Loucy (cell line): ENCODE data around the gene CALN1.

Experiments
- H2AFZ ChIP-seq: fragments of 200-600 bp; sonication (generic); 2 replicates; pipeline ENCODE4 v1.6.0; 2016; ENCODE audit warnings: antibody characterized with exemption, mild to moderate bottlenecking, low read length, moderate library complexity
- H3F3A ChIP-seq: fragments of 200-600 bp; 2 replicates; pipeline ENCODE4 v1.6.0; 2016; ENCODE audit warnings: antibody characterized with exemption, low read depth, mild to moderate bottlenecking
- H3K27me3 ChIP-seq: fragments of 200-600 bp; sonication (generic); 2 replicates; pipeline ENCODE4 v1.6.1; 2014; ENCODE audit warnings: low read length, mild to moderate bottlenecking; ENCODE audit not compliant: insufficient read depth, poor library complexity, severe bottlenecking
- H3K36me3 ChIP-seq: fragments of 200-600 bp; sonication (generic); 2 replicates; pipeline ENCODE4 v1.6.1; 2016; ENCODE audit warnings: low read length; ENCODE audit not compliant: insufficient read depth
- H3K4me1 ChIP-seq: fragments of 200-600 bp; sonication (generic); 2 replicates; pipeline ENCODE4 v1.5.1; 2014; ENCODE audit warnings: low read length, mild to moderate bottlenecking; ENCODE audit not compliant: insufficient read depth, poor library complexity, severe bottlenecking
- H3K4me2 ChIP-seq: fragments of 200-600 bp; sonication (generic); 2 replicates; pipeline ENCODE4 v1.6.0; 2014; ENCODE audit warnings: antibody characterized with exemption, low read length, low read depth, mild to moderate bottlenecking; ENCODE audit not compliant: poor library complexity, severe bottlenecking
- H3K4me3 ChIP-seq: fragments of 200-600 bp; sonication (generic); 2 replicates; pipeline ENCODE4 v1.5.1; 2014; ENCODE audit warnings: low read length, mild to moderate bottlenecking, mixed read lengths; ENCODE audit not compliant: poor library complexity, severe bottlenecking
- H3K79me2 ChIP-seq: fragments of 200-600 bp; sonication (generic); 2 replicates; pipeline ENCODE4 v1.6.1; 2014; ENCODE audit warnings: low read length; ENCODE audit not compliant: insufficient read depth
- H3K9ac ChIP-seq: fragments of 200-600 bp; sonication (generic); 2 replicates; pipeline ENCODE4 v1.6.0; 2014; ENCODE audit warnings: mild to moderate bottlenecking, low read depth, low read length, moderate library complexity; ENCODE audit not compliant: poor library complexity, severe bottlenecking
- H3K9me2 ChIP-seq: fragments of 200-600 bp; sonication (generic); replicated peaks from 2 replicates; pipeline ENCODE4 v1.6.1; 2016; ENCODE audit warnings: low read depth, low read length, mixed read lengths
- H3K9me3 ChIP-seq: fragments of 200-600 bp; sonication (generic); 2 replicates; pipeline ENCODE4 v1.6.1; 2014; ENCODE audit warnings: mild to moderate bottlenecking, antibody characterized with exemption, low read length, low read depth; ENCODE audit not compliant: insufficient read depth
- H4K20me1 ChIP-seq: fragments of 200-600 bp; sonication (generic); 2 replicates; pipeline ENCODE4 v1.6.0; 2014; ENCODE audit warnings: antibody characterized with exemption, low read length, mild to moderate bottlenecking; ENCODE audit not compliant: insufficient read depth, poor library complexity, severe bottlenecking
- CTCF ChIP-seq: fragments of 200-600 bp; sonication (generic); conservative IDR thresholded peaks from 2 replicates; pipeline ENCODE4 v1.5.1; 2014; ENCODE audit warnings: mild to moderate bottlenecking, antibody characterized with exemption, low read length
- EZH2phosphoT487 ChIP-seq: fragments of 200-600 bp; IDR thresholded peaks from 2 replicates; pipeline ENCODE4 v1.6.1; 2018; ENCODE audit warnings: antibody characterized with exemption, mild to moderate bottlenecking, moderate library complexity, borderline replicate concordance

Gene CALN1

DNA sequence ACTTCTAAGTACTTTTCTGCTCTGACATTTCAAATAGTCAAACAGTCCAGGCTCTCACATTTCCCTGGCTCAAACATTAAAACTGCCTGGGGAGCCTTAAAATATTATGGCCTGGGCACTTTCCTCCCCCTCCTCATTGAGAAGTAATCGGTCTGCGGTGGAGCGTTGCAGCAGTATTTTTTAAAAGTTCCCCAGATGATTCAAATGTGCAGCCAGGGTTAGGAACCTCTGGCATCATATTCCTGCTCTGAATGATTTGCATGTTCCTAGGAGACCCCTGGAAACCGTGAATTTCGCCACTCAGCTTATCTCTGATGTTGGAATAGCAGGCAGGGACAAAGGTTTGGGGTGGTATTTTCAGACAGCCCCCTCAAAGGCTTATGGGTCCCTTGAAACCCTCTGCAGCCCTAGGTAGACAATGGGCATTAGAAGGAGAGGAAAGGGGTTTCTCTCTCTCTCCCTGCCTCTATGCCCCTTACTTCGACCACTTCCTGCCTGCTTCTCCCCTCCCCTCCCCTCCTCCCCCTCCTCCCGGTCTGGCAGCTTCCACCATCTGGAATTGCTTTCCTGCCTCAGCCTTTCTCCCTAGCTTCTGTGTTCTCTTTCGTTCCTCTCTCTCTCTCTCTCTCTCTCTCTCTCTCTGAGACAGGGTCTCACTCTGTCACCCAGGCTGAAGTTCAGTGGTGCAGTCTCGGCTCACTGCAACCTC is 658.0 kb downstream of the CALN1 start:
- Histone ChIP-seq H3K9ac (no peak overlapping the region), H3K4me2 (no peak overlapping the region), H3K9me2 (no peaks in the 10 kb centered on the region), H4K20me1 (no peaks in the 10 kb centered on the region), H2AFZ (no peak overlapping the region), H3F3A (no peaks in the 10 kb centered on the region), H3K27me3 (no peaks in the 10 kb centered on the region), H3K9me3 (peaks cover 12% of the 10 kb centered on the region; the same call in 1 of the 2 replicates), H3K4me3 (no peak overlapping the region), H3K79me2 (no peaks in the 10 kb centered on the region), H3K4me1 (no peaks in the 10 kb centered on the region), H3K36me3 (no peaks in the 10 kb centered on the region)
- TF ChIP-seq CTCF (no peak), EZH2phosphoT487 (no peak)

GRCh38 chr7:71753236-71753635 is 658.9 kb downstream of the CALN1 start:
- Histone ChIP-seq H3K4me1 (no peaks in the 10 kb centered on the region), H3K9me3 (peaks cover 10% of the 10 kb centered on the region; the same call in 1 of the 2 replicates)

DNA sequence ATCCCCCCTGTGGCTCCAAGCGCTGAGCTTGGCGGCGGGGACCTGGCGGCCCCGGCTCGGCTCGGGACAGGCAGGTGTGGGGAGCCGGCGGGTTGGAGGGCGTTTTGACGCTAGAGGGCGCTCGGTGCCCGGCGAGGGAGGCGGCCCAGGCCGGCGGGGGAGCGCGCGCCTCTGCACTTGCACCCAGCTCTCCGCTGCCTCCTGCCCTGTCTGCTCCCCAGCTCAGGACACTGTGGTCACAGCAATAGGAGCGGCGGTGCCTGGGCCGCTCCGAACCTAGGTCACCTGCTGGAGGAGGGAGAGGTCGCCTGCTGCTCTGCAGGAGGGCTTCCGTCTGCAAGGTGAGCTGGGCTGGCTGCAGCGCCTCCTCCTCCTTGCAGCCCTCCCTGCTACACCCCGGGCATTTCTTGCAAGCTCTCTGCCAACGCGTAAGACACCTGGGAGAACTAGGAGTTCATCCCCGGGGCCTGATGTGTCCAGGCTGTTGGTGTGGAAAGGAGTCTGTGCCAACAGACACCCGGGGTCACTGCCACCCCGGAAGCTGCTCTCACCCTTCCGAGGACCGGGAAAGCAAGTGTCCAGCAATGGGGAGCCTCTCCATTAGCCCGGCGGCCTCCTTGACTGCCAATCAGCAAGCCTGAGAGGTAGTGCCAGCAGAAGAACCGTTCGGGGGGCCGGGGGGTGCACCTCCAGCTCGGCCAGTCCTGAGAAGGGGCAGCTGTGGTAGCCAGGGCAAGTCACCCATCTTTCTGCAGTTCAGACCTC is 659.8 kb downstream of the CALN1 start:
- Histone ChIP-seq H3K4me3 (no peak overlapping the region), H2AFZ (no peak overlapping the region), H3K79me2 (no peaks in the 10 kb centered on the region), H3K4me1 (no peaks in the 10 kb centered on the region), H3K9me2 (no peaks in the 10 kb centered on the region), H4K20me1 (no peaks in the 10 kb centered on the region), H3F3A (no peaks in the 10 kb centered on the region), H3K27me3 (no peaks in the 10 kb centered on the region), H3K4me2 (no peak overlapping the region), H3K9ac (no peak overlapping the region), H3K36me3 (no peaks in the 10 kb centered on the region), H3K9me3 (peaks cover 10% of the 10 kb centered on the region; the same call in 1 of the 2 replicates)
- TF ChIP-seq CTCF: no peak
- no peak for TF ChIP-seq EZH2phosphoT487

More at GRCh38 chr7:71753236-71753635, 658.9 kb downstream of the CALN1 start:
- no peaks in the 10 kb centered on the region for H3F3A ChIP-seq
- H3K4me2 ChIP-seq: no peak overlapping the region
- H3K79me2 ChIP-seq: no peaks in the 10 kb centered on the region
- H2AFZ ChIP-seq: no peak overlapping the region
- no peak overlapping the region for H3K4me3 ChIP-seq
- no peaks in the 10 kb centered on the region for H3K36me3 ChIP-seq
- no peak for TF ChIP-seq CTCF
- no peak for TF ChIP-seq EZH2phosphoT487
- no peak overlapping the region for H3K9ac ChIP-seq
- no peaks in the 10 kb centered on the region for H3K9me2 ChIP-seq
- no peaks in the 10 kb centered on the region for H3K27me3 ChIP-seq
- no peaks in the 10 kb centered on the region for H4K20me1 ChIP-seq
